LoVo (cell line): ENCODE data around the gene GALNT17.

Source experiments
- DNase-seq: peaks from one replicate; pipeline ENCODE4 v3.0.0-alpha.2; 2016; ENCODE audit warnings: low spot score

Gene GALNT17

DNA sequence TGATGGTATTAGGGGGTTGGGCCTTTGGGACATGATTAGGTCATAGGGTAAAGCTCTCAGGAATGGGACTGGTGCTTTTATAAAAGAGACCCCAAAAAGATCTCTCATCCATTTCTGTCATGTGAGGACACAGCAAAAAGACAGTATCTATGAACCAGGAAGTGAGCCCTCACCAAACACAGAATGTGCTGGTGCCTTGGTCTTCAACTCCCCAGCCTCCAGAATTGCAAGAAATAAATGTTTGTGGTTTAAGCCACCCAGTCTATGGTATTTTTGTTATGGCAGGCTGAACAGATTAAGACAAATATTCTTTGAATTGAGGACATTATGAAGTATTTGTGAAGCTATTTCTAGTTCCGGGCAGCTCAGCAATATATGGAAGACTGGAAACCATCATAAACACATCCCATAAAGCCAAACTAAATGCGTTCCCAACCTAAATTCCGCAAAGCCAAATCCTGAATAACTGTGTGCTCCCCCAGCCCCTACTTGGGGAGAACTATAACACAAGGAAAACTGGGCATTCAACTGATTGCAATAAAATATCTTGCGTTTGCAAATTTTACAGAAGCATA, 153.7 kb downstream of the GALNT17 start:
- no peak for DNase-seq

GRCh38 chr7:71286336-71286735, 154.4 kb downstream of the GALNT17 start:
- DNase-seq: no peak

- no peak for DNase-seq
Measured at GRCh38 chr7:71286924-71287323, 155.0 kb downstream of the GALNT17 start.

DNA sequence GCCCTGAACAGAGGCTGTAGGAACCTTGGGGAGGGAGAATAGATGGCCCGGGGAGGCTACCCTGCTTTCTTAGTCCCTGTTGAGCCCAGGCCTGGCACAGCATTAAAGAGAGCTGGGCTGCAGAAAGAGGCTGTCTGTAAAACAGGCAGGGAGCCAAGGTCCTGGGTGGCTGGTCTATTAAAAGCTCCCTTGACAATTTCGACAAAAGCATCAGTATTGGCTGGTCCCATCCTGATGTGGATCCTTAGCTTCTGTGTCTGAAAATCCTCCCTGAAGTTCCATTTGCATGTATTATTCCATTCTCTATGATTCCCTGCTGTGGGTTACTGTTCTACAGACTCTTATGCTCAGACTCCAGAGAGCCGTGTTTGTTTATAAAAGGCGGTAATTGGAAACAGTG, 158.5 kb downstream of the GALNT17 start:
- DNase-seq: no peak

DNA sequence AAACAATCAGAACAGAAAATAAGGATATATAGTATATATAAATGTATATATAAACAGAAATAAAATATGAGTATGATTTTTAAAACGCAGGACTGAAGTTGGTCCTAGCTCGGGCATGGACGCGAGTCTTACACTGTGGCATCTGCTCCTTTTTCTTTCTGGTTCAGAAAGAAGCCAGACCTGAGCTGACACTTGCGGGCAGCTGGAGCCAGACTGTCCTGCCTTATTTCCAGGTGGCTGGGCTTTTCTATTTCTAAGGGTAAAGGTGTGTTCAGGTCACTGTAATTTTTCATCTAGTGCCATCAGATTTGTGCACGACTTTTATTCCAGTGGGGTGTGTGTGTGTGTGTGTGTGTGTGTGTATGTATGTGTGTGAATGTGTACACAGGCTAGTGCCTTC, 166.4 kb downstream of the GALNT17 start:
- DNase-seq: no peak

DNA sequence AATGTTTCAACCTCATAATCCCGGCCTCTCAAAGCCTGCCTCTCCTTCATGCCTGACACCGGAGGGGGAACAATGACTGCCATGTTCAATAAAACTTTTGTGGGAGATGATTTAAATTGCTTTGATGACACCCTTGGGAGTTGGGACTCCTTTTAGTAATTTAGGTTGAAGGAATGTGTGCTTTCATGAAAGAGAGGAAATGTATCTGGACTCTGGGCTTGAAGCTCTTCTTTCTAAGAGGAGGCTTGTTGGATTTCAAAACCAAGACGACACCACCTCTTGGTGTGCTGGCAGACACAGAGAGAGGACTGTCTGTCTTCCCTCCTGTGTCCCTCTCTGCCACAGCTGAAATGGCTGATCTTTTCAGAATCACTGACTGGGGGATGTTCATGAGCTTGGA, 168.1 kb downstream of the GALNT17 start:
- no peak for DNase-seq

DNA sequence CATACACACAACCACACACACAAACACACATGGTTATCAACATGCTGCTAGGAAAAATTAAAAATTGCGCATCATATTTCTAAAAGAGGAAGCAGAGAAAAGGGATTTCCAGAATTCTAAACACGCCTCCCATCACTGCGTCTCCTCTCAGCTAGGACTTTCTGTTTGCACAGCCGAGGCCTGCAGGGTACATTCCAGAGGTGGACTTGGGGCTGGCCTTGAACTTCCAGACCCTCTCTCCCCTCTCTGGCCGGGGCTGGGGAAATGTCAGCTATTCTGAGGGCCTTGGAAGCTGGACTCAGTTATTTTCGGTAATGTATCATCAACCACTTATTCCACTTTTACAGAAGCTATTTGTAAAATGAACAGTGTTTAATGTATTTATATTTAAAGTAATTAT, 168.7 kb downstream of the GALNT17 start:
- no peak for DNase-seq

DNA sequence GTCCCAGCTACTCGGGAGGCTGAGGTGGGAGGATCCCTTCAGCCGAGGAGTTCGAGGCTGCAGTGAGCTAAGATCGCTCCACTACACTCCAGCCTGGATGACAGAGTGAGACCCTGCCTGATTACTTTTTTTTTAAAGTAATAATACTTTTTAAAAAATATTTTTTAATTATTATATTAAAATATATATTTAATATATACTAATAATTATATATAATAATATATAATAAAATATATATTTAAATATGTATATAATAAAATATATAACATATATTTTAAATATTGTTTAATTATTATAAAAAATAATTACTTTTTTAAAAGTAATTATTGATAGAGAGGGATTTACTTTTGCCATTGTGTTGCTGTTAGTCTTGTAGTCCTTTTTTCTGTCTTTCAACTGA, 169.2 kb downstream of the GALNT17 start:
- no peak for DNase-seq

DNA sequence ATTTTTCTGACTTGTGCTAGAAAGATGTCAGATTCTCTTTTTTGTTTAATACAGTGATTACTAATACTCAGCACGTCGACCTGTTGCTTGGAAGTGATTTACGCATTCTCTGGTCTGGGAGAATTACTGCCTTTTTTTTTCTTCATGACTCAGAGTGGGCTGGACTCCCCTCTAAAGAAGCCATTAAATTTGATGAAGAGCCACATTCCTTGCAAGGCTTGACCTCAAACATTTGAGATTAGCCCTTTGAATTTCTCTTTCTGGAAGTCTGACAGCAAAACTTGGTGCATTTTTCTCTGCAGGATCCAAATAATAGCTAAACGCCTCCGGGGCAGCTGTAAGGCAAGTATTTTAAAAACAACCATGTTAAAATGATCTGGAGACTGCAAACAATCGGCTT, 171.6 kb downstream of the GALNT17 start:
- DNase-seq: no peak

- no peak for DNase-seq
Measured at GRCh38 chr7:71308096-71308495, 176.2 kb downstream of the GALNT17 start.

GRCh38 chr7:71311576-71311975, 179.6 kb downstream of the GALNT17 start:
- no peak for DNase-seq

GRCh38 chr7:71312755-71313490, 181.0 kb downstream of the GALNT17 start:
- DNase-seq: no peak

DNA sequence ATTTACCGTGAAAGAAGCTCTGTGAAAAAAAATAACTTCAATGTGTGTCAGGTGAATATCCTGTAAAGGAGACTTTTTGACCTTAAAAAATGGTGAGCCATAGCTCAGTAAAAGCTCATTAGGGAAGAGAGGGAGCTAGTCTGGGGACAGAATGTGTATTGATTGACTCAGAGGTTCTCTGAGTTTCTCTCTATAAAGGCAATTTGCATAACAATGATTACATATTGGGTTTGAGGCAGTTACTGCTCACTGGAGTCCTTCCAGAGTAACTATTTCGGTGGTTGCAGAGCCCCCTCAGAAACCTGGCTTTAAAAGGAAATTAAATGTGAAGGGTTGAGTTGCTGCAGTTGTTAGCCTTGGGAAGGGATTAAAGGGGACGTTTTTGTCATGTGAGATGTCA, 181.6 kb downstream of the GALNT17 start:
- no peak for DNase-seq

DNA sequence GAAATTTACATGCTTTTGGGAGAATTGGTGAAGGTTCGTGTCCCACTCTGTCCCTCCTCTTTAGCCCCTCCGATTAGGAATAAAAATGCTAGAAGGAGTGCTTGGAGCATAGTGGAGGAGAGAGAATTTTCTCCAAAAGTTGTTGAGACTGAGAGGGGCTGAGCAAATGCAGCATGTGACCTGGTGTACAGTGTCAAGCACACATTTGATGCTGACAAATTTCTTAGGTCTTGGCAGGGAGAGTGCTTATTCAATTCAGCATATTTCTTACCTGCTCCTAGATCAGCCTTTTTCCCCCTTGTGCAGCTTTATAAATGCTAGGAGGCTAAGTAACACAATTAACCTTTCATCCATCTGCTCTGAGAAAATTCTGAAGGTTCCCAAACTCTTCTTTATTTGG, 189.0 kb downstream of the GALNT17 start:
- DNase-seq: no peak

- DNase-seq: no peak
Measured at GRCh38 chr7:71322201-71322600, 190.3 kb downstream of the GALNT17 start.

DNA sequence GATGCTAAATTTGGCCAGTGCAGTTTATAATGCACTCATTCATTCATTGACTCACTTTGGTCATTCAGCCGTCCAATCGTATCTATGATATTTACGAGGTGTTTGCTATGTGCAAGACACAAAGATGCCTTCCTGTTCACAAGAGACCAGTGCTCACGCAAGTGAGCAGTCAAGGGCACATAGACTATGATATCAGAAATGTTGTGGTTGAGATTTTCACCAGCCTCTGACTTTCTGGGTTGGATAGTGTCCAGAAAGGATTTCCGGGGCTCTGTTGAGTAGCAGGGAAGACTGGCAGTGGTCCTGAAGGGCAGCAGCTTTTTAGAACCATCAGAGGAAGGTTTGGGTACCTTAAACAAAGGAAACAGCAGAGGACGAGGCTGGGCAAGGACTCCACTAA, 191.8 kb downstream of the GALNT17 start:
- no peak for DNase-seq

GRCh38 chr7:71325151-71325550, 193.2 kb downstream of the GALNT17 start:
- DNase-seq: no peak

DNA sequence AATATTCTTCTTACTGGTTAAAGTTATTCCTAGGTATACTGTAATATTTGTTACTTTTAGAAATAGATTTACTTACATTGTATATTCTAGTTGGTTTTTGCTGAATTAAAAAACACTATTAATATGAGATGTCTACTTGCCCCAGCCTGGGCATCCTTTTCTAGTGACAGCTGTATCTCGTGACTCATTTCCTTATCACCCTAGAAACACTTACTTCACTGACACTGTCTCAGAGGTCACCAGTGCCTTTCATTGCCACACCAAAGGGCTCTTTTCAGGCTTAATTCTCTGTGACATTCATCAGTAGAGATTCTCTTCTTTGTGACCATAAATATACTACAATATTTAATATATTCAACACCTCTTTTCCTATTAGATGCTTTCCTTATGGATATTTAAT, 194.7 kb downstream of the GALNT17 start:
- no peak for DNase-seq

- DNase-seq: no peak
Measured at GRCh38 chr7:71327946-71328345, 196.0 kb downstream of the GALNT17 start.

GRCh38 chr7:71329030-71329660, 197.2 kb downstream of the GALNT17 start:
- no peak for DNase-seq

GRCh38 chr7:71332207-71332606, 200.3 kb downstream of the GALNT17 start:
- no peak for DNase-seq

- no peak for DNase-seq
Measured at GRCh38 chr7:71334541-71334940, 202.6 kb downstream of the GALNT17 start.

- no peak for DNase-seq
Measured at GRCh38 chr7:71338866-71339265, 206.9 kb downstream of the GALNT17 start.

DNA sequence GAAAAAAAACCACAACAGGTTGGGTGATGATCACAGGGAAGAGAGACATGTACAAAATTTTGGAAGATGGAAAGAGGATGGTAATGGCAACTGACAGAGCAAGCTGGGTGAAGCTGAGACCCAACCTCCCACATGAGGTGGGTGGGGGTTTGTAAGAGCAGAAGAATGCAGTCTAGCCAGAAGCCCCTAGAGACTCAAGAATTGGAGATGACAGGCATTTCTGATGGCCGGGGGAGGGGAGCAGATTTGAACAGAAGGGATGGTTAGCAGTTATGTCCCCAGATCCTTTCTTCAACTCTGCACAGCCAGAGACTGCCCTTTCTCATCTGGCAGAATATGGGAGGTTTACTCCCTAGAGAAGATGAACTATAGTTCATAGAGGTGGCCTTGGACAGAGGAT, 208.0 kb downstream of the GALNT17 start:
- no peak for DNase-seq
